GM19240 (cell line): ENCODE measurements around the gene MCM5.
"Not testable (repeated sequence)": the region's sequence is repeated elsewhere in the genome, so short reads cannot be mapped to it uniquely, and the experiment has no call there.

ENCODE experiments used
- DNase-seq: peaks from one replicate; pipeline ENCODE4 v3.0.0; 2011; ENCODE audit warnings: low spot score; ENCODE audit not compliant: insufficient read length

Gene MCM5

GRCh38 chr22:35379146-35379993 is 20.6 kb upstream of the MCM5 start:
- DNase-seq, result no peak

GRCh38 chr22:35380013-35380412 is 19.9 kb upstream of the MCM5 start:
- DNase-seq, result no peak

GRCh38 chr22:35380537-35381423 is 19.2 kb upstream of the MCM5 start, which contains the start of gene HMOX1:
HMOX1 (plus strand) TSS chr22:35381096; CDS start chr22:35381174, 78 bp downstream.
- DNase-seq, result peak; percentile 55

- no peak for DNase-seq
Observed at GRCh38 chr22:35381424-35382009, 18.4 kb upstream of the MCM5 start.

- DNase-seq, result no peak
Observed at GRCh38 chr22:35383679-35384071, 16.3 kb upstream of the MCM5 start.

- DNase-seq, result no peak
Observed at GRCh38 chr22:35384527-35384926, 15.4 kb upstream of the MCM5 start.

- DNase-seq, result no peak
Observed at GRCh38 chr22:35384975-35385588, 14.9 kb upstream of the MCM5 start.

GRCh38 chr22:35386670-35387288 is 13.2 kb upstream of the MCM5 start:
- no peak for DNase-seq

GRCh38 chr22:35390933-35391332 is 9.0 kb upstream of the MCM5 start:
- no peak for DNase-seq

GRCh38 chr22:35392357-35392756 is 7.6 kb upstream of the MCM5 start:
- no peak for DNase-seq

GRCh38 chr22:35393116-35394010 is 6.6 kb upstream of the MCM5 start:
- DNase-seq, result no peak

GRCh38 chr22:35394011-35394312 is 6.0 kb upstream of the MCM5 start:
- no peak for DNase-seq

- no peak for DNase-seq
Observed at GRCh38 chr22:35394810-35395563, 5.0 kb upstream of the MCM5 start.

- DNase-seq, result not testable (repeated sequence)
Observed at GRCh38 chr22:35396622-35397021, 3.3 kb upstream of the MCM5 start.

- DNase-seq, result no peak
Observed at GRCh38 chr22:35397095-35397904, 2.6 kb upstream of the MCM5 start.

- no peak for DNase-seq
Observed at GRCh38 chr22:35398591-35398973, 1.4 kb upstream of the MCM5 start.

- no peak for DNase-seq
Observed at GRCh38 chr22:35399114-35399677, 744 bp upstream of the MCM5 start.

- DNase-seq, result no peak
Observed at GRCh38 chr22:35400501-35400790, 506 bp downstream of the MCM5 start.

GRCh38 chr22:35401863-35402262 is 1.9 kb downstream of the MCM5 start:
- no peak for DNase-seq
